Stimulated activated CD8-positive, alpha-beta memory T cell treated with anti-CD3 and anti-CD28 coated beads, Interleukin-4, amount 100 ng/mL, for 48 hours (primary cell): ENCODE measurements around the gene IL17RE.
"Not testable (repeated sequence)": the region's sequence is repeated elsewhere in the genome, so short reads cannot be mapped to it uniquely, and the experiment has no call there.

Source experiments
- DNase-seq: peaks from one replicate; pipeline ENCODE4 v3.0.0-alpha.2; 2020

IL17RE gene

GRCh38 chr3:9902372-9903237, at the start of gene IL17RE:
IL17RE (plus strand) TSS chr3:9902848; CDS start chr3:9902933, 85 bp downstream.
- DNase-seq: no peak

GRCh38 chr3:9854291-9854940, 48.2 kb upstream of the IL17RE start:
- not testable (repeated sequence) for DNase-seq

DNA sequence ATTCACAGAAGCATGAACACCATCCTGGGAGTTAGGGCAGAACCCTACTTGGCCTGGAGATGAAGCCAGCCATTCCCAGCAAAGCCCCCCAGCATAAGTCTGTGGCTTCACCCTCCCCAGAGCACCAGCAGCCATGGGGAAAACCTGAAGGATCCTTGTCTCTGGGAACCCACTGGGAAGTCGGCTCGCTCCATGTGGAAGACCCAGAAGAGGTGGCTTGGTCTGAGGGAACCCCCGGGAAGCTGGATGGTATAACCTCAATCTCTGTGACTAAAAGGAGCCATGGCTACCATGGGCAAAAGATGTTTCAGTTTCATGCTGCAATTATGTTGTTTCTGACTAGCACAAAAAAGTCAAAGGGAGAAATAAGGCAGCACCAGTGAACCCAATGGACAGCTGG, 47.1 kb upstream of the IL17RE start:
- DNase-seq: no peak

- no peak for DNase-seq
These were observed 43.1 kb upstream of the IL17RE start for GRCh38 chr3:9859530-9860025.

DNA sequence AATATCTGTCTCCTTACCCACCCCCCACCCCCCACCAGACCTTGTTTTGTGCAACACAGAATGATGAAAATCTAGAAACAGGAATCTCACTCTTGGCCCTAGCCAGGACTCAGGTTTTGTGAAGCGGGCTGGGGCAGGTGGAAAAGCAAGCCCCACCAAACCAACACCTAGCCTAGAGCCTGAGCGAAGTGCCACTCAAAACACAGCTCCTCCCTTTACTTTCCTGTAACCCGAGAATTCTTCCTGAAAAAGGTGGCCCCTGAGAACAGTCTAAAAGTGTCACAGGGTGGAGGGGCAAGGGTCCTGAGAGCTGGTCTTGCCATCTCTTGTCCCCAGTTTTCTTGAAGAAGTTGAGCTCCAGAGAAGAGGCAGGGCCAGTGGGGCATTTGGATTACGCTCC, 41.4 kb upstream of the IL17RE start:
- no peak for DNase-seq

DNA sequence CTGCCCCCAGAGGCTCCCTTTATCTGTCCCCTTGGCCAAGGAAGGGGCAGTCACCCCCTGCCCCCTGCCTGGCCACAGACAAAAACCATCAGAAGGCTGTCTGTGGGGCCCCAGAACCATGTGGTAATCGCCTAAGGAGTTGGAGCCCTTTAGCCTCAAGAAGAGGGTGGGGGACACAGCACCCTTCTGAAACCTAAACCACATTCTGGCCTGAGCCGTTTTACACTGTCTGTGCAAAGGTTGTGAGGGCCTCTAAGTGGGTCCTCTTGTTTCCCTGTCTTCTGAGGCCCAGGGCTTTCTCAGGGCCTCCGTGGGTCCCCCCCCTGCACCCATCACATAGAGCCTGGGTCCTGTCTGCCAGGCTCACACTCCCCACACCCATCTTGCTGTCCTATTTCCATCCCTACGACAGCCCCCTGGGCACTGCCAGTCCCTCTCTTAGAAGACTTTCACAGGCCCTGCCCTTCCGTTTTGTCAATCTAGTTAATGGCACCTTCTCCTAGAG, 41.0 kb upstream of the IL17RE start:
- no peak for DNase-seq

DNA sequence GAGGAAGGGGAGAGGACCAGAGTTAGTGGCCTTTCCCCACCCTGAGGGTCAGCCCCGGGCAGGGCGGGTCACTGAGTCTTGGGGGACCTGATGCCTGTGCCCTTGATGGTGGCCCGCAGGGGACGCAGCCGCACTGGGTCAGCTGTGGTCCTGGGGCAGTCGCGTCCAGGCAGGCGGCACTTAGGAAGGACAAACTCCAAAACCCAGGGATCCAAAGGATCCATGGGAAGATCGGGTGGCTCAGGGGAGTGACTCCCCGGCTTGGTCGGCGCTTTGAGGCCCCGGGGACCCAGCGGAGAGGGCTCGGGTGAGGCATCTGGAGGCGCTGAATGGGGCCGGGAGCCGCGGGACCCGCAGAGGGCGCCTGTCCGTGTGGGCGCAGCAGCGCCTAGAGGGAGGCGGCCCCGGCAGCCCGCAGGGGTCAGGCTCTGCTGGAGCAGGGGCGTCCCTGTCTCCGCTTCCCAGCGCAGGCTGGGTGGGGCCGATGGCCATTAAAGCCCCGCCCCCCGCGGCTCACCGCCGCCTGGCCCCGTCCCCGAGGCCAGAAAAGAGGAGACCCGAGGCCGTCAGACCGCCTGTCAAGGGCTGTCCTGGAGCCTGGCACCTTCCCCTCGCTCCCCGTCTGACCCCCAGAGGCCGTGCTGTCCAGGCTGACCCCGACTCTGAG, 40.1 kb upstream of the IL17RE start:
- DNase-seq: peak; percentile 55

- DNase-seq: no peak
These were observed 39.4 kb upstream of the IL17RE start for GRCh38 chr3:9863058-9863772.

GRCh38 chr3:9864200-9864927, 38.3 kb upstream of the IL17RE start:
- no peak for DNase-seq

GRCh38 chr3:9865125-9865637, 37.5 kb upstream of the IL17RE start:
- DNase-seq: not testable (repeated sequence)

DNA sequence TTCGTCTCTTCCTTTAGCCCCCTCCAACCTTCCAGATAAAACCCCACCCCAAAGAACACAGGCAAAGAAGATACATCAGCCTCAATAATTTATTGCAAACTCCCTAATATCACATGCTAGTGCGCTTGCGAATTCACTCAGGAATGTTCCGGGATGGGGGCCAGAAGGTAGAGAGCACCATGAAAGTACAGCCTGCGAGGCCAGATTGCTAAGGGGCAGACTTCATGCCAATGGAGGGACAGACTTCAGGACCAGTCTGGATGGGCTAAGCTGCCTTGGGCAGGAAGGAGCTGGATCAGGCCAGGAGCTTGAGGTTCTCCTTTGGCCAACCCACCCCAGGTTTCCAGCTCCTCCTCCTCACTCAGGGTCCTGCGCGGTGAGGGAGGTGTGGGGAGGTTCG, 36.0 kb upstream of the IL17RE start:
- DNase-seq: no peak

DNA sequence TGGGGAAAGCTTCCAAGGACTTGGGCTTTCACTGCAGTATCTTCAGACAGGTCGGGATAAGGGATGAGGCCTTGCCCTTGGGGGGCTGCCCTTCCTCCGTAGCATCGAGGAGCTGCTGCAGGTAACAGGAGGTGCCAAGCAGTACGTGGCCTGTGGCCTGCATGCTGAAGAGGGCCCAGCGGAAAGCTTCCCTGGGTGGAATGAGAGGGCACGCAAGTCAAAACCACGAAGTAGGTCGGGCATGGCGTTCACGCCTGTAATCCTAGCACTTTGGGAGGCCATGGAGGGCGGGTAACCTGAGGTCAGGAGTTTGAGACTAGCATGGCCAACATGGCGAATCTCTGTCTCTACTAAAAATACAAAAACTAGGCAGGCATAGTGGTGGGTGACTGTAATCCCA, 35.5 kb upstream of the IL17RE start:
- no peak for DNase-seq

GRCh38 chr3:9869955-9870354, 32.7 kb upstream of the IL17RE start:
- DNase-seq: no peak

DNA sequence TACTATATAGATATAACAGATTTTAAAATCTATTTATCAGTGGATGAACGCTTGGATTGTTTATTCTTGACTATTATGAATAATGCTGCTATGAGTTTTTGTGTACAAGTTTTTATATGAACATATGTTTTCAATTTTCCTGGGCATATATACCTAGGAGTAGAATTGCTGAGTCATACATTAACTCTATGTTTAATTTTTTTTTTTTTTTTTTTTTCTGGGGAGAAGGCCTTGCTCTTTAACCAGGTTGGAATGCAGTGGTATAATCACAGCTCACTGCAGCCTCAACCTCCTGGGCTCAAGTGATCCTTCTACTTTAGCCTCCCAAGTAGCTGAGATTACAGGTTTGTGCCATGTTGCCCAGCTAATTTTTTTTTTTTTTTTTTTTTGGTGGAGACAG, 31.7 kb upstream of the IL17RE start:
- no peak for DNase-seq

- DNase-seq: not testable (repeated sequence)
These were observed 30.6 kb upstream of the IL17RE start for GRCh38 chr3:9872067-9872466.

DNA sequence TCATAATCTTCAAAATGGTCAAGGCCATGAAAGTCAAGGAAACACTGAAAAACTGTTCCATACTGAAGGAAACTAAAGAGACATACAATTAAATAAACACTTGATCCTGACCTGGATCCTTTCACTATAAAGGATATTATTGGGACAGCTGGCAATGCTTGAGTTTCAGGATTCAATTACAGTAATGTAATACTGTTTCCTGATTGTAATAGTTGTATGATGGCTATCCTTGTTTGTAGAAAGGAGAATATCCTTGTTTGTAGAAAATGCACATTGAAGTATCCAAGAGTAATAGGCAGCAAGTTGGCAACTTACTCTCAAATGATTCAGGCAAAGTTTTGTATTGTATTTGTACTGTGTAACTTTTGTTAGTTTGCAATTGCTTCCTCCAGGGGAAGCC, 27.2 kb upstream of the IL17RE start:
- DNase-seq: no peak

GRCh38 chr3:9876255-9876654, 26.4 kb upstream of the IL17RE start:
- DNase-seq: not testable (repeated sequence)

DNA sequence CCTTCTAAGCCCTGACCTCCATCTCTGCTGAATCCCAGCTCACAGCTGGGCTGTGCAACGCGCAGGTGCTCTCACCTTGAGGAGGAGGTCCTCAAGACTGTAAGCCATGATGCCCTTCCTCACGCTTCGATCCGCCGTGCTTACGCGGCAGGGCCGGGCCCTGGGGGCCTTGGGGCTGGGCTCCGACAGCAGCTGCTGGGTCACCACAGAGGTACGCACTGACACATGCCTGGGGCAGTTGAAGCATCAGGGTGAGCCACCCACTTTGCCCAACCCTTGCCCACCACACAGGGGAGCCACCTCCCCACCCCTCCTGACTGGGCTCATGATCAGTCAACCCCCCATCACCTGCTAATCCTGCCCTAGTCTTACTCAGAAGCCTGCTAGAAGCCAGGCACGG, 25.7 kb upstream of the IL17RE start:
- no peak for DNase-seq

GRCh38 chr3:9878700-9879099, 23.9 kb upstream of the IL17RE start:
- no peak for DNase-seq

DNA sequence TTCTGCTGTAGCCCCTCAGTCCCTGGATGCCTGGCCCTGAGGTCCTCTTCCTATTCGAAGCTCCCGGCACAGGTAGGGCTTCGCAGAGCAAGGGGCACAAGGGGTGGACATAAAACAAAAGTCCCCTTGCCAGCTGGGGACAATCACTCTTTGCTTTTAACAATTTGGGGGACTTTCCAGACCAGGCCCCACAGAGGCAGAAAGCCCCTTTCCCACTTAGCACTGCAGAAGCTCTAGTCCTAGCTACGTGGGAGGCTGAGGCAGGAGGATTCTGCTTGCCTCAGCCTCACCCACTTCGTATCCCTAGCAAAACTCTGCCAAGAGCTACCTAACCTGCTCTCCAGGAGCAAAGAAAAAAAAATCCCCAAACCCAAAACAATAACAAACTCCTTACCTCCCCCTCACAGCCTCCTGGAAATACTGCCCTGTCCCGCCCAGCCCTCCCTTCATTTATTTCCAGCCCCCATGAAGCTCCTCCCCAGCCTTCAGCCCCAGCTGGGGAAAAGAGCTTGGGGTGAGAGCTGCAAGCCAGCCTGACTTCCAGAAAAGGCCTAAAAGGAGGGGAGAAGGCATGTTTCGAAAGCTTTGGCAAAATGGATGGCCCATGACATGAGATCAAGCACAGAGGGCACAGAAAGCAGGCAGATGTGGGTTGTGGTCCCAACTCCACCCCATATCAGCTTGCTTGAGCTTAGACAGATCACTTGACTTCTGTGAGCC, 22.7 kb upstream of the IL17RE start, which contains the start of gene CIDEC:
CIDEC (minus strand) TSS at position 424 of the 720 bp plus-strand sequence. CDS start 1,767 bp downstream, outside the sequence.
- DNase-seq: no peak

- no peak for DNase-seq
These were observed 21.2 kb upstream of the IL17RE start for GRCh38 chr3:9881441-9881840.
